Measurements from ENCODE around the gene PVALB. TPM values are rescaled to one million over a fixed set of nuclear protein-coding genes. Genes with fewer than 3 reads are reported as not detected.

Gene PVALB
- total and polyA plus RNA-seq, 9 of the 15 experiments (the other 6 are each of a cell fraction or from before 2014, with no cell fraction given): not detected

DNA sequence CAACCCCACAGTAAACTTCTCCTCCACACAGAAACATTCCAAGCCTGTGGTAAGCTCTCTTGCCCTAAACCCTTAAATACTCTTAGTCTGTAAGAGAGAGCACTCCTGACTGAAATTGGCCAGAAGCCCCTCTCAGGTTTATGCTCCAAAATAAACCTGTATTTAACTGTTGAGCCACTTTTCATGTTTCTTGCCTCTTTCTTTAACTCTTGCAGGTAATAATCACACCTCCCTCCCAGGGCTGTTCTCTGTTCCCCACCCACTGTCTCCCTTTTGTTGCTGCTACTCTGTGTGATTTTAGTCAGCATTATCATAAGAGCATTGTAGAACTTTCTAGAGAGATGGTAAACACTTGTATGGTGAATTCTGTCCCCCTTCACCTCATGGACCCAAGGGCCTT is 38.8 kb downstream of the PVALB start:
- Histone ChIP-seq H3K9me1 (ENCODE audit: control insufficient read depth, insufficient read depth, low read length) (no peaks in the 10 kb centered on the region), H3K4me1 (replicated peaks in 1 of 2; ENCODE audit: control insufficient read depth in 2 of 2, insufficient read depth in 2 of 2, low read length in 2 of 2) (peaks cover 0 to 8% of the 10 kb centered on the region in 2 experiments; a peak in 1 of 5 replicates), H4K20me1 (replicated peaks; ENCODE audit: control insufficient read depth, insufficient read depth, low read length) (no peaks in the 10 kb centered on the region), H2AFZ (ENCODE audit: low read depth, low read length) (no peak overlapping the region), H3K27me3 (ENCODE audit: control insufficient read depth in 2 of 2, insufficient read depth in 2 of 2, low read length in 2 of 2) (peaks cover 0 to 21% of the 10 kb centered on the region in 2 experiments; a peak in 3 of 5 replicates), H3K36me3 (ENCODE audit: control insufficient read depth, insufficient read depth, low read length) (no peaks in the 10 kb centered on the region), H3K27ac (ENCODE audit: extremely low read depth, low read depth, low read length) (no peak overlapping the region), H3K4me2 (ENCODE audit: insufficient read depth, low read length) (no peak overlapping the region), H3K4me3 (no peak overlapping the region), H3K79me2 (ENCODE audit: control insufficient read depth, insufficient read depth, low read length) (no peaks in the 10 kb centered on the region), H3K9ac (ENCODE audit: insufficient read depth in 1 of 2, low read depth in 2 of 2, low read length in 2 of 2) (no peak overlapping the region), H3K9me3 (replicated peaks; ENCODE audit: control insufficient read depth, insufficient read depth, low read depth, low read length) (no peaks in the 10 kb centered on the region)
- intact Hi-C loops (cut with micrococcal nuclease) (no loop called here), in situ Hi-C loops (cut with MboI) (no loop called here)
- no peak for TF ChIP-seq ZSCAN32 (CRISPR knock-in tag; IDR thresholded peaks at IDR 0.05)
- TF ChIP-seq HLTF (IDR thresholded peaks at IDR 0.05): 0 out of 2 replicates have a peak, but pooled peaks have one; percentile 40
- FAIRE-seq: no peak
- no peak for DNase-seq (ENCODE audit: extremely low read depth in 1 of 4, low spot score in 3 of 4)
- ATAC-seq: no peak
- ChIA-PET POLR2A (no interaction called here), CTCF (ENCODE audit: low intra/inter-chr PET ratio) (no interaction called here)
- BruUV-seq (replicated peaks): no TSS peak

- ChIA-PET CTCF (ENCODE audit: low intra/inter-chr PET ratio) (no interaction called here), POLR2A (no interaction called here)
- Histone ChIP-seq H3K4me1 (replicated peaks in 1 of 2; ENCODE audit: control insufficient read depth in 2 of 2, insufficient read depth in 2 of 2, low read length in 2 of 2) (peaks cover 0 to 8% of the 10 kb centered on the region in 2 experiments; a peak in 1 of 5 replicates), H3K9ac (ENCODE audit: insufficient read depth in 1 of 2, low read depth in 2 of 2, low read length in 2 of 2) (no peak overlapping the region), H3K4me2 (ENCODE audit: insufficient read depth, low read length) (no peak overlapping the region), H2AFZ (ENCODE audit: low read depth, low read length) (peak overlapping the region; percentile 51), H3K4me3 (no peak overlapping the region), H3K79me2 (ENCODE audit: control insufficient read depth, insufficient read depth, low read length) (no peaks in the 10 kb centered on the region), H3K27me3 (ENCODE audit: control insufficient read depth in 2 of 2, insufficient read depth in 2 of 2, low read length in 2 of 2) (peaks cover 0 to 19% of the 10 kb centered on the region in 2 experiments; a peak in 3 of 5 replicates), H4K20me1 (replicated peaks; ENCODE audit: control insufficient read depth, insufficient read depth, low read length) (no peaks in the 10 kb centered on the region), H3K36me3 (ENCODE audit: control insufficient read depth, insufficient read depth, low read length) (no peaks in the 10 kb centered on the region), H3K27ac (ENCODE audit: extremely low read depth, low read depth, low read length) (no peak overlapping the region), H3K9me1 (ENCODE audit: control insufficient read depth, insufficient read depth, low read length) (no peaks in the 10 kb centered on the region), H3K9me3 (replicated peaks; ENCODE audit: control insufficient read depth, insufficient read depth, low read depth, low read length) (no peaks in the 10 kb centered on the region)
- DNase-seq (ENCODE audit: extremely low read depth in 1 of 4, low spot score in 3 of 4) (no peak), ATAC-seq (no peak), FAIRE-seq (no peak)
- WGBS (ENCODE audit: insufficient coverage, low coverage, missing lambda C conversion rate): 16% methylated on average over 12 of the region's 12 CpGs
- no TSS peak for BruUV-seq (replicated peaks)
- in situ Hi-C loops (cut with MboI): no loop called here
- intact Hi-C loops (cut with micrococcal nuclease): no loop called here
- TF ChIP-seq GATAD2B (IDR thresholded peaks at IDR 0.05; ENCODE audit: borderline replicate concordance) (no peak), JUNB (CRISPR knock-in tag; conservative IDR thresholded peaks at IDR 0.05) (no peak)
- TF ChIP-seq, protein P1, sequence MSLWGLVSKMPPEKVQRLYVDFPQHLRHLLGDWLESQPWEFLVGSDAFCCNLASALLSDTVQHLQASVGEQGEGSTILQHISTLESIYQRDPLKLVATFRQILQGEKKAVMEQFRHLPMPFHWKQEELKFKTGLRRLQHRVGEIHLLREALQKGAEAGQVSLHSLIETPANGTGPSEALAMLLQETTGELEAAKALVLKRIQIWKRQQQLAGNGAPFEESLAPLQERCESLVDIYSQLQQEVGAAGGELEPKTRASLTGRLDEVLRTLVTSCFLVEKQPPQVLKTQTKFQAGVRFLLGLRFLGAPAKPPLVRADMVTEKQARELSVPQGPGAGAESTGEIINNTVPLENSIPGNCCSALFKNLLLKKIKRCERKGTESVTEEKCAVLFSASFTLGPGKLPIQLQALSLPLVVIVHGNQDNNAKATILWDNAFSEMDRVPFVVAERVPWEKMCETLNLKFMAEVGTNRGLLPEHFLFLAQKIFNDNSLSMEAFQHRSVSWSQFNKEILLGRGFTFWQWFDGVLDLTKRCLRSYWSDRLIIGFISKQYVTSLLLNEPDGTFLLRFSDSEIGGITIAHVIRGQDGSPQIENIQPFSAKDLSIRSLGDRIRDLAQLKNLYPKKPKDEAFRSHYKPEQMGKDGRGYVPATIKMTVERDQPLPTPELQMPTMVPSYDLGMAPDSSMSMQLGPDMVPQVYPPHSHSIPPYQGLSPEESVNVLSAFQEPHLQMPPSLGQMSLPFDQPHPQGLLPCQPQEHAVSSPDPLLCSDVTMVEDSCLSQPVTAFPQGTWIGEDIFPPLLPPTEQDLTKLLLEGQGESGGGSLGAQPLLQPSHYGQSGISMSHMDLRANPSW (CRISPR knock-in tag; IDR thresholded peaks at IDR 0.05): no peak
Measured at GRCh38 chr22:36776722-36777121, 40.1 kb downstream of the PVALB start.

Measured in K562 (cell line).